ENCODE measurements around the gene TMEM63C.

Gene TMEM63C

GRCh38 chr14:77236814-77237213 is 55.2 kb downstream of the TMEM63C start:
- Histone ChIP-seq H3K27me3 (ENCODE audit: low read depth, low read length) (no peaks in the 10 kb centered on the region), H3K36me3 (replicated peaks; ENCODE audit: low read depth, low read length) (no peaks in the 10 kb centered on the region), H3K9me3 (ENCODE audit: insufficient read depth, low read length) (no peaks in the 10 kb centered on the region), H2AFZ (ENCODE audit: low read depth, low read length) (no peak overlapping the region), H3K4me1 (ENCODE audit: low read length) (no peaks in the 10 kb centered on the region), H3K27ac (ENCODE audit: low read length) (no peak overlapping the region), H3K9ac (ENCODE audit: low read length) (no peak overlapping the region), H4K20me1 (ENCODE audit: insufficient read depth, low read length) (no peaks in the 10 kb centered on the region), H3K4me3 (ENCODE audit: low read length) (no peak overlapping the region), H3K4me2 (ENCODE audit: low read length) (no peak overlapping the region), H3K79me2 (ENCODE audit: low read length) (no peaks in the 10 kb centered on the region)
- TF ChIP-seq EZH2phosphoT487 (IDR thresholded peaks at IDR 0.05; ENCODE audit: low read depth): no peak
- TF ChIP-seq CTCF (IDR thresholded peaks at IDR 0.05; ENCODE audit: low read depth, low read length): no peak

- no peak overlapping the region for H3K4me3 ChIP-seq (ENCODE audit: low read length)
- no peaks in the 10 kb centered on the region for H4K20me1 ChIP-seq (ENCODE audit: insufficient read depth, low read length)
- H3K9ac ChIP-seq (ENCODE audit: low read length): no peak overlapping the region
- no peaks in the 10 kb centered on the region for H3K27me3 ChIP-seq (ENCODE audit: low read depth, low read length)
- H3K4me1 ChIP-seq (ENCODE audit: low read length): no peaks in the 10 kb centered on the region
- H3K27ac ChIP-seq (ENCODE audit: low read length): no peak overlapping the region
- H3K4me2 ChIP-seq (ENCODE audit: low read length): no peak overlapping the region
- no peak for TF ChIP-seq EZH2phosphoT487 (IDR thresholded peaks at IDR 0.05; ENCODE audit: low read depth)
- TF ChIP-seq CTCF (IDR thresholded peaks at IDR 0.05; ENCODE audit: low read depth, low read length): no peak
- no peaks in the 10 kb centered on the region for H3K9me3 ChIP-seq (ENCODE audit: insufficient read depth, low read length)
- no peak overlapping the region for H2AFZ ChIP-seq (ENCODE audit: low read depth, low read length)
- H3K79me2 ChIP-seq (ENCODE audit: low read length): no peaks in the 10 kb centered on the region
- no peaks in the 10 kb centered on the region for H3K36me3 ChIP-seq (replicated peaks; ENCODE audit: low read depth, low read length)
Measured at GRCh38 chr14:77238356-77238755, 56.8 kb downstream of the TMEM63C start.

GRCh38 chr14:77238996-77239395 is 57.4 kb downstream of the TMEM63C start:
- no peaks in the 10 kb centered on the region for H3K4me1 ChIP-seq (ENCODE audit: low read length)
- no peak for TF ChIP-seq CTCF (IDR thresholded peaks at IDR 0.05; ENCODE audit: low read depth, low read length)
- TF ChIP-seq EZH2phosphoT487 (IDR thresholded peaks at IDR 0.05; ENCODE audit: low read depth): no peak

GRCh38 chr14:77239412-77239811 is 57.8 kb downstream of the TMEM63C start:
- no peak overlapping the region for H3K4me2 ChIP-seq (ENCODE audit: low read length)
- H4K20me1 ChIP-seq (ENCODE audit: insufficient read depth, low read length): no peaks in the 10 kb centered on the region
- TF ChIP-seq EZH2phosphoT487 (IDR thresholded peaks at IDR 0.05; ENCODE audit: low read depth) (no peak), CTCF (IDR thresholded peaks at IDR 0.05; ENCODE audit: low read depth, low read length) (no peak)
- H3K9ac ChIP-seq (ENCODE audit: low read length): no peak overlapping the region
- no peak overlapping the region for H3K27ac ChIP-seq (ENCODE audit: low read length)
- H3K4me1 ChIP-seq (ENCODE audit: low read length): no peaks in the 10 kb centered on the region
- no peak overlapping the region for H2AFZ ChIP-seq (ENCODE audit: low read depth, low read length)
- no peaks in the 10 kb centered on the region for H3K36me3 ChIP-seq (replicated peaks; ENCODE audit: low read depth, low read length)
- H3K27me3 ChIP-seq (ENCODE audit: low read depth, low read length): no peaks in the 10 kb centered on the region
- no peaks in the 10 kb centered on the region for H3K79me2 ChIP-seq (ENCODE audit: low read length)
- H3K4me3 ChIP-seq (ENCODE audit: low read length): no peak overlapping the region
- no peaks in the 10 kb centered on the region for H3K9me3 ChIP-seq (ENCODE audit: insufficient read depth, low read length)

More at GRCh38 chr14:77238996-77239395, 57.4 kb downstream of the TMEM63C start:
- H3K4me3 ChIP-seq (ENCODE audit: low read length): no peak overlapping the region
- no peaks in the 10 kb centered on the region for H3K27me3 ChIP-seq (ENCODE audit: low read depth, low read length)
- no peaks in the 10 kb centered on the region for H3K9me3 ChIP-seq (ENCODE audit: insufficient read depth, low read length)
- H3K36me3 ChIP-seq (replicated peaks; ENCODE audit: low read depth, low read length): no peaks in the 10 kb centered on the region
- no peak overlapping the region for H3K4me2 ChIP-seq (ENCODE audit: low read length)
- no peak overlapping the region for H3K27ac ChIP-seq (ENCODE audit: low read length)
- H2AFZ ChIP-seq (ENCODE audit: low read depth, low read length): no peak overlapping the region
- H4K20me1 ChIP-seq (ENCODE audit: insufficient read depth, low read length): no peaks in the 10 kb centered on the region
- no peak overlapping the region for H3K9ac ChIP-seq (ENCODE audit: low read length)
- no peaks in the 10 kb centered on the region for H3K79me2 ChIP-seq (ENCODE audit: low read length)
